ENCODE data around the gene WFIKKN1. TPM values are rescaled to one million over a fixed set of nuclear protein-coding genes. Genes with fewer than 3 reads are reported as not detected.
A peak's percentile ranks its signal among the peaks of the same experiment; 100 is the strongest.

Gene WFIKKN1
- total RNA-seq, 1 donor from 2014 or later, result 1.2 TPM

DNA sequence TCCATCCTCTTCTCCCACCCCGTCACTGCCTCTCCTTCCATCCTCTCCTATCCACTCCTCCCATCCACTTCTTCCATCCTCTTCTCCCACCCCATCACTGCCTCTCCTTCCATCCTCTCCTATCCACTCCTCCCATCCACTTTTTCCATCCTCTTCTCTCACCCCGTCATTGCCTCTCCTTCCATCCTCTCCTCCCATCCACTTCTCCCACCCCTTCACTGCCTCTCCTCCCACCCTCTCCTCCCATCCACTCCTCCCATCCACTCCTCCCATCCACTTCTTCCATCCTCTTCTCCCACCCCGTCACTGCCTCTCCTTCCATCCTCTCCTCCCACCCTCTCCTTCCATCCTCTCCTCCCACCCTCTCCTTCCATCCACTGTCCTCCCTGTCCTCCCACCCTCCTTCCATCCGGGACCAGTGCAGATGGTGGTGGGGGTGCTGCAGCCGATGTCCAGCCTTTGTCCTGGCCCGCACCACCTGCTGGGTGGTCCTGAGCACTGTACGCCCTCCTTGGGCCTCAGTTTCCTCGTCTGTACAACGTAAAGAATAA, 1.1 kb downstream of the WFIKKN1 start:
- intact Hi-C loops (cut with DNase I), result no loop called here
- no peaks in the 10 kb centered on the region for H3K9me3 ChIP-seq
- DNase-seq (no peak), ATAC-seq (no peak)
- peaks cover 27% of the 10 kb centered on the region for H3K36me3 ChIP-seq
- no peak overlapping the region for H3K27ac ChIP-seq
- TF ChIP-seq, protein P1, sequence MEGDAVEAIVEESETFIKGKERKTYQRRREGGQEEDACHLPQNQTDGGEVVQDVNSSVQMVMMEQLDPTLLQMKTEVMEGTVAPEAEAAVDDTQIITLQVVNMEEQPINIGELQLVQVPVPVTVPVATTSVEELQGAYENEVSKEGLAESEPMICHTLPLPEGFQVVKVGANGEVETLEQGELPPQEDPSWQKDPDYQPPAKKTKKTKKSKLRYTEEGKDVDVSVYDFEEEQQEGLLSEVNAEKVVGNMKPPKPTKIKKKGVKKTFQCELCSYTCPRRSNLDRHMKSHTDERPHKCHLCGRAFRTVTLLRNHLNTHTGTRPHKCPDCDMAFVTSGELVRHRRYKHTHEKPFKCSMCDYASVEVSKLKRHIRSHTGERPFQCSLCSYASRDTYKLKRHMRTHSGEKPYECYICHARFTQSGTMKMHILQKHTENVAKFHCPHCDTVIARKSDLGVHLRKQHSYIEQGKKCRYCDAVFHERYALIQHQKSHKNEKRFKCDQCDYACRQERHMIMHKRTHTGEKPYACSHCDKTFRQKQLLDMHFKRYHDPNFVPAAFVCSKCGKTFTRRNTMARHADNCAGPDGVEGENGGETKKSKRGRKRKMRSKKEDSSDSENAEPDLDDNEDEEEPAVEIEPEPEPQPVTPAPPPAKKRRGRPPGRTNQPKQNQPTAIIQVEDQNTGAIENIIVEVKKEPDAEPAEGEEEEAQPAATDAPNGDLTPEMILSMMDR (IDR thresholded peaks at IDR 0.05), result no peak
- peaks cover 53% of the 10 kb centered on the region for H3K4me1 ChIP-seq
- H3K4me3 ChIP-seq, result no peak overlapping the region
- H3K27me3 ChIP-seq (ENCODE audit: low read depth), result no peaks in the 10 kb centered on the region

DNA sequence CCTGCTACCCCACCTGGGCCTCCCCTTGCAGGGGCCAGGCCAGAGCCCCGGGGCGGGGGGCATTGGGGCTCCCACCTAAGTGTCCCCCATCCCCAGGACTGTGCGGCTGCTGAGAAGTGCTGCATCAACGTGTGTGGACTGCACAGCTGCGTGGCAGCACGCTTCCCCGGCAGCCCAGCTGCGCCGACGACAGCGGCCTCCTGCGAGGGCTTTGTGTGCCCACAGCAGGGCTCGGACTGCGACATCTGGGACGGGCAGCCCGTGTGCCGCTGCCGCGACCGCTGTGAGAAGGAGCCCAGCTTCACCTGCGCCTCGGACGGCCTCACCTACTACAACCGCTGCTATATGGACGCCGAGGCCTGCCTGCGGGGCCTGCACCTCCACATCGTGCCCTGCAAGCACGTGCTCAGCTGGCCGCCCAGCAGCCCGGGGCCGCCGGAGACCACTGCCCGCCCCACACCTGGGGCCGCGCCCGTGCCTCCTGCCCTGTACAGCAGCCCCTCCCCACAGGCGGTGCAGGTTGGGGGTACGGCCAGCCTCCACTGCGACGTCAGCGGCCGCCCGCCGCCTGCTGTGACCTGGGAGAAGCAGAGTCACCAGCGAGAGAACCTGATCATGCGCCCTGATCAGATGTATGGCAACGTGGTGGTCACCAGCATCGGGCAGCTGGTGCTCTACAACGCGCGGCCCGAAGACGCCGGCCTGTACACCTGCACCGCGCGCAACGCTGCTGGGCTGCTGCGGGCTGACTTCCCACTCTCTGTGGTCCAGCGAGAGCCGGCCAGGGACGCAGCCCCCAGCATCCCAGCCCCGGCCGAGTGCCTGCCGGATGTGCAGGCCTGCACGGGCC, 1.9 kb downstream of the WFIKKN1 start:
- ATAC-seq (no peak), DNase-seq (no peak)
- Histone ChIP-seq H3K4me3 (no peak overlapping the region), H3K4me1 (peaks cover 52% of the 10 kb centered on the region), H3K36me3 (peaks cover 19% of the 10 kb centered on the region), H3K9me3 (no peaks in the 10 kb centered on the region), H3K27me3 (ENCODE audit: low read depth) (no peaks in the 10 kb centered on the region), H3K27ac (no peak overlapping the region)
- intact Hi-C loops (cut with DNase I), result no loop called here
- TF ChIP-seq, protein P1 (IDR thresholded peaks at IDR 0.05), result no peak

DNA sequence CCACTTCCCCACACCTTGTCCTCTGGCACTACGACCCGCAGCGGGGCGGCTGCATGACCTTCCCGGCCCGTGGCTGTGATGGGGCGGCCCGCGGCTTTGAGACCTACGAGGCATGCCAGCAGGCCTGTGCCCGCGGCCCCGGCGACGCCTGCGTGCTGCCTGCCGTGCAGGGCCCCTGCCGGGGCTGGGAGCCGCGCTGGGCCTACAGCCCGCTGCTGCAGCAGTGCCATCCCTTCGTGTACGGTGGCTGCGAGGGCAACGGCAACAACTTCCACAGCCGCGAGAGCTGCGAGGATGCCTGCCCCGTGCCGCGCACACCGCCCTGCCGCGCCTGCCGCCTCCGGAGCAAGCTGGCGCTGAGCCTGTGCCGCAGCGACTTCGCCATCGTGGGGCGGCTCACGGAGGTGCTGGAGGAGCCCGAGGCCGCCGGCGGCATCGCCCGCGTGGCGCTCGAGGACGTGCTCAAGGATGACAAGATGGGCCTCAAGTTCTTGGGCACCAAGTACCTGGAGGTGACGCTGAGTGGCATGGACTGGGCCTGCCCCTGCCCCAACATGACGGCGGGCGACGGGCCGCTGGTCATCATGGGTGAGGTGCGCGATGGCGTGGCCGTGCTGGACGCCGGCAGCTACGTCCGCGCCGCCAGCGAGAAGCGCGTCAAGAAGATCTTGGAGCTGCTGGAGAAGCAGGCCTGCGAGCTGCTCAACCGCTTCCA, 2.7 kb downstream of the WFIKKN1 start:
- Histone ChIP-seq H3K4me3 (no peak overlapping the region), H3K27me3 (ENCODE audit: low read depth) (no peaks in the 10 kb centered on the region), H3K36me3 (peaks cover 12% of the 10 kb centered on the region), H3K27ac (no peak overlapping the region), H3K9me3 (no peaks in the 10 kb centered on the region), H3K4me1 (peaks cover 49% of the 10 kb centered on the region)
- intact Hi-C loops (cut with DNase I), result no loop called here
- TF ChIP-seq, protein P1 (IDR thresholded peaks at IDR 0.05), result no peak
- no peak for DNase-seq
- no peak for ATAC-seq

DNA sequence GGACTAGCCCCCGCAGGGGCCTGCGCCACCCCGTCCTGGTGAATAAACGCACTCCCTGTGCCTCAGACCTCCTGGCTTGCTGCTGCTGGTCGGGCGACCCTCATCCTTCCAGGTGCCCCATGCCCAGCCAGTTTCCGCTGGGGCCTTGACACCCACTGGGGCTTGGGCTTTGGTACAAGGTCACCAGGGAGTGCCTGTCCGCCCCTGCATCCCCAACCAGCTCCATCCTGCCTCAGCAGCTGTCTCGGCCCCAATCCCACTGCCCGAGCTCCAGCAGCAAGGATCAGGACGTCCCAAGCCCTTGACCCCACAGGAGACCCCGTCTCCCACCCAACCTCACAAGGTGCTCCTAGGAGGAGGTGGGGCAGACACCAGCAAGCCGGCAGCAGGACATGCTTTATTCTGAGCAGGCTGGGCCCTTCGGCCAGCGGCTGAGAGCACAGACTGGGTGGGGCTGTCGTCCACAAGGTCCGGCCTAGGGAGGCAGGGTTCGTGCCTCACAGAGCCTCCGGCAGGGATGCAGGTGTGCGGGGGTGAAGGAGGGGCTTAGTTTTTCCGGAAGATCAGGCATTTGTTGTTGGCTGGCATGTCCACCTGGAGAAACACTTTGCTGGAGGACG, 3.4 kb downstream of the WFIKKN1 start:
- ATAC-seq (no peak), DNase-seq (no peak)
- Histone ChIP-seq H3K27ac (no peak overlapping the region), H3K4me1 (peaks cover 43% of the 10 kb centered on the region), H3K9me3 (no peaks in the 10 kb centered on the region), H3K4me3 (no peak overlapping the region), H3K36me3 (peaks cover 5% of the 10 kb centered on the region), H3K27me3 (ENCODE audit: low read depth) (no peaks in the 10 kb centered on the region)
- TF ChIP-seq, protein P1 (IDR thresholded peaks at IDR 0.05), result no peak
- intact Hi-C loops (cut with DNase I), result no loop called here

DNA sequence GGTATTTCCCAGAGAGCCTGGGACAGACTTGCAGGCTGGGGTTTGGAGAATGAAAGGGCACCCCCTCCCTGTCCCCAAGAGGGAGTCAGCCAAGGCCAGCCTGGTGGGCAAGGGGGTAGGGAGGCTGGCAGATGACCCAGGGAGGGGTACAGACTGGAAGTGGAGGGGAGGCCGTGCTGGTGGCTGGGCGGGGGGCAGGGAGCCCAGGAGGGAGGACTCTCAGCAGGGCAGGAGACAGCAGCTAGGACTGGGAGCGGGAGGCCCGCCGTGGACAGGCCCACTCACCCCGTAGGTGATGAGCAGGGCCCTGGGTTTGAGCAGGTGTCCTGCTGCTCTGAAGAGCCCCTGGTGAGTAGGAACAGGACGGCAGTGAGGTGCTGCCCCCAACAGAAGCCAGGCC, 4.2 kb downstream of the WFIKKN1 start:
- TF ChIP-seq, protein P1 (IDR thresholded peaks at IDR 0.05), result no peak
- Histone ChIP-seq H3K27me3 (ENCODE audit: low read depth) (no peaks in the 10 kb centered on the region), H3K4me1 (peaks cover 34% of the 10 kb centered on the region), H3K36me3 (peaks cover 5% of the 10 kb centered on the region), H3K9me3 (no peaks in the 10 kb centered on the region), H3K4me3 (peak overlapping the region; percentile 95), H3K27ac (peak overlapping the region; percentile 92)
- intact Hi-C loops (cut with DNase I), result no loop called here
- no peak for ATAC-seq
- no peak for DNase-seq

Data from lower lobe of right lung (tissue), 2 donors.